ENCODE data around the gene KRT3. TPM values are rescaled to one million over a fixed set of nuclear protein-coding genes. Genes with fewer than 3 reads are reported as not detected.

Gene KRT3
- total and polyA plus RNA-seq, 2 experiments from 2014 or later: not detected

DNA sequence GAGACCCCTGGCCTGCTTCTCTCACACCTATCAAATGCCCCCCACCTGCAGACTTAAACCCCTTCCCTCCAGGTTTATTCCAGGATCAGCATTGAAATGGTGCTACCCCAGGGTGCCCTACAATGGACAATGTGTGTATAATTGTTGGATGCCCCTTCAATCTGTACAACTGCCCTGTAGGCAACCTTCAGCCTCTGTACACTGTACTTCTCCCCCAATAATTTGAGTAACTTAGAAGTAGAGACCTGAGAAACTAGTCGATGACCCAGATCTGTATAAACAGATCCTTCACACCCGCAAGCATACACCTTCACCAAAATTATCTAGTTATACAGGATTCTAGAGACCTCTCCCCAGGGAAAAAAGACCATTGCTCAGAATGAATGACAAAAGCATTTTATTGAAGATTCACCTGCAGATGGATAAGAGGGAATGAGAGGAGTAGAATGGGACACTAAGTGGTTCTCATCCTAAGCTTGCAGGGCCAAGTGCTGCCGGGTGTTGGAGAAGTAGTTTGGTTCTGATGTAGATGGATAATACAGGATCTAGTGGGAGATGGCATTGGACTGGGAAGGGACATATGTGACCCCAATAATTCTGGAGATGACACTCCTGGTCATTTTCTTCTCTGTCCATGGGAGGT, 10.4 kb upstream of the KRT3 start:
- no peak for DNase-seq (ENCODE audit: low read depth in 1 of 2, low spot score in 1 of 2)
- H3K27me3 ChIP-seq: peaks cover 6% of the 10 kb centered on the region
- H3K4me1 ChIP-seq (ENCODE audit: low read depth): no peaks in the 10 kb centered on the region
- TF ChIP-seq CTCF (IDR thresholded peaks at IDR 0.05; ENCODE audit: low read depth, low read length): no peak
- H3K27ac ChIP-seq: no peak overlapping the region
- H3K4me3 ChIP-seq: no peak overlapping the region
- H3K36me3 ChIP-seq: no peaks in the 10 kb centered on the region
- no peaks in the 10 kb centered on the region for H3K9me3 ChIP-seq (ENCODE audit: low read depth)

DNA sequence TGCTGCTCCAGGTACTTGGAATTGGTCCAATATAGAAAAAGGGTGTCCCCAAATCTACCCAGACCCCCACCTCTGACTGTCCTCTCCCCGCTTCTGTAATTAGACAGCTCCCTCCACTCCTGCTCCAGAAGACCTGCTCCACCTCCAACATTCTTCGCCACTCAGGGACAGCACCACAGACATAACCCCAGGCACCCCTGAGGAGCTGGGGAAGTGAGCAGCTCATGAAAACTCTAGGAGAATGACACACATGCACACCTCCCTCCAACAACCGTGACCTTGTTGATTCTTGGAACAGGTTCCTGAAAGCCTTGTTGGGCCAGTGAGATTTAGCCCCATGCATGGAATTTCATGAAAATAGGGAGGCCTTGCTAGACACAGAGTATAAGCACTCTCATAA, 9.8 kb upstream of the KRT3 start:
- H3K9me3 ChIP-seq (ENCODE audit: low read depth): no peaks in the 10 kb centered on the region
- H3K36me3 ChIP-seq: no peaks in the 10 kb centered on the region
- no peak for TF ChIP-seq CTCF (IDR thresholded peaks at IDR 0.05; ENCODE audit: low read depth, low read length)
- peaks cover 6% of the 10 kb centered on the region for H3K27me3 ChIP-seq
- H3K4me1 ChIP-seq (ENCODE audit: low read depth): no peaks in the 10 kb centered on the region
- H3K27ac ChIP-seq: no peak overlapping the region
- no peak for DNase-seq (ENCODE audit: low read depth in 1 of 2, low spot score in 1 of 2)
- H3K4me3 ChIP-seq: no peak overlapping the region

DNA sequence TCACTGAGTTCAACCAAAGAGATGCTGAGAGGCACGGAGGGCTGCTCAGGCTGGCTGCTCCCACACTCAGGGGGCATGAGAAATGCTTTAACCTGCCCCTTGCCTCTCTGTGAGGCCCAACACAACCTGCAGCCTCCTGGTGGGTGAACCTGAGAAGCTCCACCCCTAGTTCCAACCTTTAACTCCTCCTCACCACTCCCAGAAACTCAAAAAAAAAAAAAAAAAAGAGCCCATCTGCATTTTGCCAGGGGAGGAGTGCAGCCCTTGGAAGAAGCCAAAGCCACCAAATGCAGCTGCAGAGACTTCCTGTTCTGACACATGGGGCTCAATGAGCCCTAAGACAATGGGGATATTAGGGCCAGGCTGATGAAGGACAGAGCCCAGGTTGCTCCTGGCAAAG, 9.1 kb upstream of the KRT3 start:
- no peak overlapping the region for H3K27ac ChIP-seq
- H3K4me1 ChIP-seq (ENCODE audit: low read depth): no peaks in the 10 kb centered on the region
- no peak overlapping the region for H3K4me3 ChIP-seq
- H3K36me3 ChIP-seq: no peaks in the 10 kb centered on the region
- DNase-seq (ENCODE audit: low read depth in 1 of 2, low spot score in 1 of 2): no peak
- no peaks in the 10 kb centered on the region for H3K9me3 ChIP-seq (ENCODE audit: low read depth)
- H3K27me3 ChIP-seq: peaks cover 6% of the 10 kb centered on the region
- no peak for TF ChIP-seq CTCF (IDR thresholded peaks at IDR 0.05; ENCODE audit: low read depth, low read length)

DNA sequence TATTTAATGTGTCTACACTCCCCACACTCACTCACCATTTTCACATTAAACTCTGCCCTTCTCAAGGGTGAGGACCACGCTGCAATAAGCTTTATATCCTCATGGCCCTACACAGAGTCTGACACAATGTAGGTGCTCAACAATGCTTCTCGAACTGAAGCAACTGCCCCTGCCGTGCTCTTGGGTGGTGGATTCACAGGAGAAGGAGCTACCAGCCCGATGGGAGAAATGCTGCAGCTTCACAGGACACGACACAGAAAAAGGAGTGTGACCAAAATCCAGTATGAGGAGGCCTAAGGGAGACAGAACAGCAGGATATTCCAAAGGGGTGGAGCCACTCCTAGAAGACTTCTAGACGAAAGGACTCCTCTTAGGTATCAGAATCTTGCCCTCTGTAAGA, 6.5 kb upstream of the KRT3 start:
- Histone ChIP-seq H3K27me3 (no peaks in the 10 kb centered on the region), H3K4me3 (no peak overlapping the region)
- no peak for TF ChIP-seq CTCF (IDR thresholded peaks at IDR 0.05; ENCODE audit: low read depth, low read length)

DNA sequence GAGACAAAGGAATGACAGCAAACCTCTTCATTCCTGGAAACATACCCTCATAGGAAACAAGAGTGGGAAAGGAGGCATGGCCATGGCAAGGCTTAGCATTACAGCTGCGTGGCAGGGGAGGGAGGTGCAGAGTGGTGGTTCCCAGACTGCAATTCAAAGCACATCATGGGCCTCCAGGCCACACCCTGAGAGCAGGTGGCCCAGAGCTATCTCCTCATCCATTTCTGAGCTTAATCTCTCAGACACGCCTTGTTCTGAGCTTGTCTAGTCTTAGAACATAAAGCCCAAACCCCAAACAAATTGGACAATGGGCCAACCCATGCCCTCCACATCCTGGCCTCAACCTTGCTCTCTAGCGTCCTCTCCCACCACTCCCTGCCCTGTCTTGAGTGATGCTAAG, 5.9 kb upstream of the KRT3 start:
- no peak overlapping the region for H3K27ac ChIP-seq
- no peak for DNase-seq (ENCODE audit: low read depth in 1 of 2, low spot score in 1 of 2)

More for the DNA sequence above, 6.5 kb upstream of the KRT3 start:
- DNase-seq (ENCODE audit: low read depth in 1 of 2, low spot score in 1 of 2): no peak
- Histone ChIP-seq H3K36me3 (no peaks in the 10 kb centered on the region), H3K27ac (no peak overlapping the region), H3K9me3 (ENCODE audit: low read depth) (no peaks in the 10 kb centered on the region), H3K4me1 (ENCODE audit: low read depth) (no peaks in the 10 kb centered on the region)

More for the DNA sequence above, 5.9 kb upstream of the KRT3 start:
- H3K4me1 ChIP-seq (ENCODE audit: low read depth): no peaks in the 10 kb centered on the region
- H3K36me3 ChIP-seq: no peaks in the 10 kb centered on the region
- no peaks in the 10 kb centered on the region for H3K9me3 ChIP-seq (ENCODE audit: low read depth)
- no peak overlapping the region for H3K4me3 ChIP-seq
- no peaks in the 10 kb centered on the region for H3K27me3 ChIP-seq
- no peak for TF ChIP-seq CTCF (IDR thresholded peaks at IDR 0.05; ENCODE audit: low read depth, low read length)
